Right atrium auricular region (tissue), 2 donors: Measurements from ENCODE around the gene ORAI2. TPM values are rescaled to one million over a fixed set of nuclear protein-coding genes. Genes with fewer than 3 reads are reported as not detected.

Experiments
- DNase-seq: peaks from one replicate; pipeline ENCODE4 v3.0.0-alpha.2; 2019; ENCODE audit warnings: low spot score
- H3K27ac ChIP-seq, 2 donors: fragments of 200-600 bp; sonication (generic); 1 replicate in 1 of 2; 2 replicates in 1 of 2; pipeline ENCODE4 v1.5.1; 2016 to 2019
- H3K27me3 ChIP-seq, 2 donors: fragments of 200-600 bp; sonication (generic); one replicate each; pipeline versions ENCODE4 v1.5.1 to v1.6.0; 2017 to 2019
- H3K36me3 ChIP-seq: fragments of 200-600 bp; sonication (generic); one replicate; pipeline ENCODE4 v1.5.1; 2016
- H3K4me1 ChIP-seq, 2 donors: fragments of 200-600 bp; sonication (generic); one replicate each; pipeline versions ENCODE4 v1.5.1 to v1.6.0; 2017 to 2019
- H3K4me3 ChIP-seq, 2 donors: fragments of 200-600 bp; sonication (generic); 1 replicate in 1 of 2; 2 replicates in 1 of 2; pipeline ENCODE4 v1.5.1; 2017 to 2019; ENCODE audit warnings: mild to moderate bottlenecking in 1 of 2, moderate library complexity in 1 of 2
- H3K9me3 ChIP-seq, 2 donors: fragments of 200-600 bp; sonication (generic); one replicate each; pipeline ENCODE4 v1.5.1; 2019
- CTCF ChIP-seq, 2 donors: fragments of 200-600 bp; sonication (generic); IDR thresholded peaks; one replicate each; pipeline ENCODE4 v1.5.1; 2019; ENCODE audit warnings: antibody characterized with exemption in 2 of 2
- total RNA-seq, 2 donors: library from RNA; depleted of rRNA; stranded (reverse); fragments of >200 nt; gene quantifications; one replicate each; pipeline ENCODE4 v1.1.0, GENCODE V29; 2016

The ORAI2 gene
- total RNA-seq, 2 donors from 2014 or later, result 5.9 to 13.3 TPM

GRCh38 chr7:102446387-102447156 lies 13.2 kb downstream of the ORAI2 start:
- no peak for TF ChIP-seq CTCF (IDR thresholded peaks at IDR 0.05)
- no peaks in the 10 kb centered on the region for H3K9me3 ChIP-seq
- DNase-seq, result no peak
- no peaks in the 10 kb centered on the region for H3K27me3 ChIP-seq
- no peak overlapping the region for H3K27ac ChIP-seq
- H3K4me1 ChIP-seq, result no peaks in the 10 kb centered on the region
- H3K4me3 ChIP-seq, result no peak overlapping the region
- no peaks in the 10 kb centered on the region for H3K36me3 ChIP-seq

DNA sequence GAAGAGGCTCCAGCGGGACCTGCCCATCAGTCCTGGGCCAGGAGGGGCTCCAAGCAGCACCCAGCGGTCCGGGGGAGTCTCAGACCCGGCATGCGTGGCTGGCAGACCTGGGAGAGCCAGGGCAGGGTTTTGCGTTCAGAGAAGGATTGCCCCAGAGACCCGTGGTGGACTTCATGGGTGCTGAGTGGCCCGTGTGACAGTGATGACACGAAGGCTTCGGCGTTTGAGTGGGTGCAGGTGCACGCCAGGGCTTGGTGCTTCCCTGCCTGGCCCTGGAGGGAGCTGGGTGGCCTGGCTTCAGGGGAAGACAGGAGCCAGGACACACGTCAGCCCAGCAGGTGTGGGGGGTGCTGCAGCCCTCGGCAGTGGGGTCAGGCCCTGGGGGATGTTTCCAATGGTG lies 13.9 kb downstream of the ORAI2 start:
- no peak for DNase-seq
- Histone ChIP-seq H3K4me3 (no peak overlapping the region), H3K36me3 (no peaks in the 10 kb centered on the region), H3K9me3 (no peaks in the 10 kb centered on the region), H3K27me3 (no peaks in the 10 kb centered on the region), H3K27ac (no peak overlapping the region), H3K4me1 (no peaks in the 10 kb centered on the region)
- TF ChIP-seq CTCF (IDR thresholded peaks at IDR 0.05), result no peak

DNA sequence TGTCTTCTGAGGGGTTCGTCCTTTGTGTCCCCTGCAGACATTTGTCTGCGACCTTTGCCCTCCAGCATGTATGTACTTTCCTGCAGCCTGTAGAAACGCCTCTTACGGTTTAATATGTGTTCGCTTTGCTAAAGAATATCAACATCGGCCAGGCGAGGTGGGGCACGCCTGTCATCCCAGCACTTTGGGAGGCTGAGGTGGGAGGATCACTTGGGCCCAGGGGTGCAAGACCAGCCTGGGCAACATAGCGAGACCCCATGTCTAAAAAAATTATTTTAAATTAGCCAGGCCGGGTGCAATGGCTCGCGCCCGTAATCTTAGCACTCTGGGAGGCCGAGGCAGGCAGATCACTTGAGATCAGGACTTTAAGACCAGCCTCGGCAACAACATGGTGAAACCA lies 15.8 kb downstream of the ORAI2 start:
- H3K27ac ChIP-seq, result no peak overlapping the region
- no peaks in the 10 kb centered on the region for H3K4me1 ChIP-seq
- no peaks in the 10 kb centered on the region for H3K36me3 ChIP-seq
- no peak for DNase-seq
- no peak for TF ChIP-seq CTCF (IDR thresholded peaks at IDR 0.05)
- no peaks in the 10 kb centered on the region for H3K27me3 ChIP-seq
- no peaks in the 10 kb centered on the region for H3K9me3 ChIP-seq
- no peak overlapping the region for H3K4me3 ChIP-seq

DNA sequence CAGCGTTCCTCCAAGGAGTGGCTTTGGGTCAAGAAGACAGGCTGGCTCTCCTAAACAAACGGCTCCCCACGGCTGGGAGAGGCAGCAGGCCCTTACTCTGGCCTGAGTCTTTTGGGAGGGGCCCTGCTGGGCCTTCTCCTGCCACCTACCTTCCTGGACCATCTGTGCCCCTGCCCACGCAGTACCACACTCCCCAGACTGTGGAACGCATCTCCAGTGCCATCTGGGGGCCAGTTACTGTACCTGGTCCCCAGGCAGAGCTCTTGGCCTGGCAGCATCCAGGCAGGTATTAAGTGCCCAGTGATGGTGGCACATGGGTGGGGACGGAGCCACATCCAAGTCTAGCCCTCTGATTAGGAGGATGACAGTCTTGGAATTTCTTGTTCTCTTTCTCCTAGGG lies 16.9 kb downstream of the ORAI2 start:
- no peaks in the 10 kb centered on the region for H3K27me3 ChIP-seq
- TF ChIP-seq CTCF (IDR thresholded peaks at IDR 0.05), result no peak
- H3K4me1 ChIP-seq, result no peaks in the 10 kb centered on the region
- H3K9me3 ChIP-seq, result no peaks in the 10 kb centered on the region
- H3K36me3 ChIP-seq, result no peaks in the 10 kb centered on the region
- DNase-seq, result no peak
- no peak overlapping the region for H3K4me3 ChIP-seq
- no peak overlapping the region for H3K27ac ChIP-seq

DNA sequence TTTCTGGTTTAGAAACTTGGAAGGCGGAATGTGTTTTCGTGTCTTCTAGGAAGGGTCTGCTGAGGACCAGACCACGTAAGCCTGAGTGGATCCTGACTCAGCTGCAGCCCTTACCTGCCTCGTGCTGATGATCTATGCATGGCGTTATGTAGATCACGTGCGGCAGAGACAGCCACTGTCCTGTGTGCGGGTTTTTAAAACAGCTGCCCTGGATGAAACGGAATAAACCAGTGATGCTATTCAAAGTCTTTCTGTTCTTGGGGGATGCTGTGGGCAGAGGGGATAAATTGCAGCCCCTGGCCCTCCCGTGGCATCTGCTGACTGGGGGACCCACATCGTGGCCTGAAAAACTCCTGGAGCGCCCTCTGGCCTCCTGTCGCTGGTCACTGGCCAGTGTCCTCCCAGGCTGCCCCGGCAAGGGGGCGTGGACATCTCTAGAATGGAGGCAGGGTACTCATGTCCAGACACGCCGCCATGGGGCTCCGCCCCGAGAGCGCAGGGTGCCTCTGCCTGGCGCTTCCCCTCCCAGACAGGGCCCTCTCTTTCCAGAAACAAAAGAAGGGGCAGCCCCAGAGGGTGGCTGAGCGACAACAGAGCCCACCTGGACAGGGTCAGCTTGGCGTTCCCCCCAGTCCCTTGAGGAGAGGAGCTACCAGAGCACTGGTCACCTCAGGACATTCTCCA lies 18.1 kb downstream of the ORAI2 start:
- peaks cover 5% of the 10 kb centered on the region for H3K36me3 ChIP-seq
- no peak for TF ChIP-seq CTCF (IDR thresholded peaks at IDR 0.05)
- no peak for DNase-seq
- H3K9me3 ChIP-seq, result no peaks in the 10 kb centered on the region
- no peaks in the 10 kb centered on the region for H3K4me1 ChIP-seq
- H3K4me3 ChIP-seq, result no peak overlapping the region
- no peak overlapping the region for H3K27ac ChIP-seq
- no peaks in the 10 kb centered on the region for H3K27me3 ChIP-seq
